Upper lobe of right lung (tissue), 1 donor: ENCODE results near the gene GNAT2. TPM values are rescaled to one million over a fixed set of nuclear protein-coding genes. Genes with fewer than 3 reads are reported as not detected.

Experiments used
- ATAC-seq: fragments of 200-7000 bp; cut with Tn5 transposase; one replicate; pipeline ENCODE4 v1.9.1; 2020; ENCODE audit warnings: mild to moderate bottlenecking, moderate library complexity
- DNase-seq: peaks from one replicate; pipeline ENCODE4 v3.0.0-alpha.2; 2020
- H3K27ac ChIP-seq: fragments of 200-600 bp; one replicate; pipeline ENCODE4 v1.8.0; 2022
- H3K27me3 ChIP-seq: fragments of 200-600 bp; one replicate; pipeline ENCODE4 v1.8.0; 2022; ENCODE audit warnings: mild to moderate bottlenecking
- H3K36me3 ChIP-seq: fragments of 200-600 bp; one replicate; pipeline ENCODE4 v1.8.0; 2022
- H3K4me1 ChIP-seq: fragments of 200-600 bp; one replicate; pipeline ENCODE4 v1.8.0; 2022
- H3K4me3 ChIP-seq: fragments of 200-600 bp; one replicate; pipeline ENCODE4 v1.8.0; 2022; ENCODE audit warnings: mild to moderate bottlenecking
- H3K9me3 ChIP-seq: fragments of 200-600 bp; one replicate; pipeline ENCODE4 v1.8.0; 2022
- CTCF ChIP-seq: fragments of 200-600 bp; IDR thresholded peaks from one replicate; pipeline ENCODE4 v1.8.0; 2022; ENCODE audit warnings: antibody characterized with exemption
- intact Hi-C: fragments of 100-400 bp; cut with DNase I; formaldehyde crosslinking; loops from one replicate; pipeline ENCODE4 v1.11.0; 2022
- total RNA-seq: library from RNA; stranded (reverse); fragmentation: NEBNext Ultra II Directional; extraction: Animal tissue kit (Norgen Biotek cat#: 25700); gene quantifications from one replicate; pipeline ENCODE4 v1.2.1, GENCODE V29; 2021
- donor health status: DM: no; HTN: yes; CAD: no; lungs with severe emphysema.

Gene GNAT2
- total RNA-seq, 1 donor from 2014 or later, result not detected

- peaks cover 33% of the 10 kb centered on the region for H3K4me1 ChIP-seq
- no peaks in the 10 kb centered on the region for H3K27me3 ChIP-seq
- no peak for TF ChIP-seq CTCF
- H3K36me3 ChIP-seq, result peaks cover 31% of the 10 kb centered on the region
- H3K4me3 ChIP-seq, result no peak overlapping the region
- intact Hi-C loops, result no loop called here
- DNase-seq (no peak), ATAC-seq (no peak)
- H3K27ac ChIP-seq, result no peak overlapping the region
- H3K9me3 ChIP-seq, result no peaks in the 10 kb centered on the region
Observed at GRCh38 chr1:109624201-109625010, 5.0 kb upstream of the GNAT2 start.

- Histone ChIP-seq H3K9me3 (no peaks in the 10 kb centered on the region), H3K36me3 (peaks cover 24% of the 10 kb centered on the region), H3K4me3 (no peak overlapping the region), H3K27me3 (no peaks in the 10 kb centered on the region), H3K27ac (no peak overlapping the region), H3K4me1 (peaks cover 40% of the 10 kb centered on the region)
- no peak for TF ChIP-seq CTCF
- no peak for ATAC-seq
- intact Hi-C loops, result no loop called here
- DNase-seq, result no peak
Observed at GRCh38 chr1:109623601-109624161, 4.3 kb upstream of the GNAT2 start.

- Histone ChIP-seq H3K4me1 (peaks cover 41% of the 10 kb centered on the region), H3K4me3 (no peak overlapping the region), H3K27me3 (no peaks in the 10 kb centered on the region), H3K9me3 (no peaks in the 10 kb centered on the region), H3K27ac (peak overlapping the region; percentile 24), H3K36me3 (peaks cover 16% of the 10 kb centered on the region)
- ATAC-seq, result no peak
- no peak for DNase-seq
- intact Hi-C loops, result no loop called here
- TF ChIP-seq CTCF, result no peak
Observed at GRCh38 chr1:109622895-109623294, 3.5 kb upstream of the GNAT2 start.

- Histone ChIP-seq H3K27ac (no peak overlapping the region), H3K4me1 (peaks cover 41% of the 10 kb centered on the region), H3K4me3 (peak overlapping the region; percentile 83), H3K27me3 (no peaks in the 10 kb centered on the region), H3K36me3 (peaks cover 11% of the 10 kb centered on the region), H3K9me3 (no peaks in the 10 kb centered on the region)
- DNase-seq (no peak), ATAC-seq (no peak)
- no peak for TF ChIP-seq CTCF
- intact Hi-C loops, result no loop called here
Observed at GRCh38 chr1:109622137-109622892, 2.9 kb upstream of the GNAT2 start.

- H3K27ac ChIP-seq, result peak overlapping the region; percentile 82
- H3K36me3 ChIP-seq, result peaks cover 4% of the 10 kb centered on the region
- H3K9me3 ChIP-seq, result no peaks in the 10 kb centered on the region
- peak overlapping the region; percentile 83 for H3K4me3 ChIP-seq
- H3K27me3 ChIP-seq, result no peaks in the 10 kb centered on the region
- ATAC-seq (no peak), DNase-seq (no peak)
- intact Hi-C loops, result no loop called here
- TF ChIP-seq CTCF, result no peak
- peaks cover 46% of the 10 kb centered on the region for H3K4me1 ChIP-seq
Observed at GRCh38 chr1:109621379-109622136, 2.1 kb upstream of the GNAT2 start.
